GM06990 (cell line): ENCODE results near the gene OR4D10.
"Not testable (repeated sequence)": the region's sequence is repeated elsewhere in the genome, so short reads cannot be mapped to it uniquely, and the experiment has no call there.

Experiments used
- DNase-seq: peaks from one replicate; pipeline ENCODE4 v3.0.0-alpha.2; 2011; ENCODE audit not compliant: insufficient read length; ENCODE audit errors: extremely low read depth
- H3K27me3 ChIP-seq: replicated peaks from 2 replicates; pipeline ENCODE4 v1.6.0; 2011; ENCODE audit warnings: low read length; ENCODE audit not compliant: control insufficient read depth, insufficient read depth
- H3K36me3 ChIP-seq: 2 replicates; pipeline ENCODE4 v1.5.1; 2011; ENCODE audit warnings: low read length; ENCODE audit not compliant: control insufficient read depth, insufficient read depth
- H3K4me3 ChIP-seq: replicated peaks from 2 replicates; pipeline ENCODE4 v1.5.1; 2011; ENCODE audit warnings: low read depth, mild to moderate bottlenecking, control low read depth, low read length
- CTCF ChIP-seq: IDR thresholded peaks from 2 replicates; pipeline ENCODE4 v1.5.1; 2011; ENCODE audit warnings: low read length, control low read depth, mild to moderate bottlenecking, inconsistent platforms; ENCODE audit not compliant: insufficient read depth, poor library complexity, severe bottlenecking

The OR4D10 gene

GRCh38 chr11:59436169-59436568 is 36.9 kb upstream of the OR4D10 start, which contains the start of gene OR5A1:
TSS of gene OR5A1 (plus strand) at chr11:59436469. CDS start at chr11:59443169, 6,700 bp downstream.
- Histone ChIP-seq H3K36me3 (no peaks in the 10 kb centered on the region), H3K27me3 (no peaks in the 10 kb centered on the region), H3K4me3 (no peak within 1 kb of the TSS)
- TF ChIP-seq CTCF, result no peak
- no peak for DNase-seq

- DNase-seq, result no peak
- H3K4me3 ChIP-seq, result no peak overlapping the region
- no peak for TF ChIP-seq CTCF
- no peaks in the 10 kb centered on the region for H3K36me3 ChIP-seq
- H3K27me3 ChIP-seq, result no peaks in the 10 kb centered on the region
These were observed 35.3 kb upstream of the OR4D10 start for GRCh38 chr11:59437770-59438169.

- not testable (repeated sequence) for H3K4me3 ChIP-seq, H3K27me3 ChIP-seq, H3K36me3 ChIP-seq, DNase-seq
These were observed 27.5 kb upstream of the OR4D10 start for GRCh38 chr11:59445624-59446023.

GRCh38 chr11:59448484-59448883 is 24.6 kb upstream of the OR4D10 start:
- Histone ChIP-seq H3K4me3 (no peak overlapping the region), H3K36me3 (no peaks in the 10 kb centered on the region), H3K27me3 (no peaks in the 10 kb centered on the region; the same call in 1 of the 2 replicates)
- no peak for TF ChIP-seq CTCF
- no peak for DNase-seq

- Histone ChIP-seq H3K4me3 (no peak within 1 kb of the TSS), H3K27me3 (no peaks in the 10 kb centered on the region; the same call in 1 of the 2 replicates), H3K36me3 (no peaks in the 10 kb centered on the region)
- TF ChIP-seq CTCF, result no peak
- DNase-seq, result no peak
These were observed 16.5 kb upstream of the OR4D10 start, which contains the start of gene OR4D6 for GRCh38 chr11:59456661-59457060. TSS of gene OR4D6 (plus strand) at chr11:59456961. CDS start at chr11:59456961, 0 bp downstream.

GRCh38 chr11:59459916-59460315 is 13.2 kb upstream of the OR4D10 start:
- TF ChIP-seq CTCF, result no peak
- no peak for DNase-seq
- no peak overlapping the region for H3K4me3 ChIP-seq
- no peaks in the 10 kb centered on the region for H3K36me3 ChIP-seq
- H3K27me3 ChIP-seq, result no peaks in the 10 kb centered on the region; the same call in 1 of the 2 replicates
